T-helper 1 cell treated with Interleukin-12 subunit alpha and Interleukin-12 subunit beta and Interleukin-4 antibody, amounts not matched to agents 30 ng/mL and 1 ng/mL, for 36 hours (primary cell): ENCODE results near the gene LEMD1. TPM values are rescaled to one million over a fixed set of nuclear protein-coding genes. Genes with fewer than 3 reads are reported as not detected.
"Not testable (repeated sequence)": the region's sequence is repeated elsewhere in the genome, so short reads cannot be mapped to it uniquely, and the experiment has no call there.

ENCODE experiments used
- intact Hi-C: fragments of 100-400 bp; cut with micrococcal nuclease; formaldehyde crosslinking; loops from one replicate; pipeline ENCODE4 v1.15.1; 2024
- total RNA-seq: library from RNA; stranded (reverse); gene quantifications from 2 replicates; pipeline ENCODE4 v1.2.3, GENCODE V29; 2022

The LEMD1 gene
- total RNA-seq, 1 donor from 2014 or later = 1.7 TPM

DNA sequence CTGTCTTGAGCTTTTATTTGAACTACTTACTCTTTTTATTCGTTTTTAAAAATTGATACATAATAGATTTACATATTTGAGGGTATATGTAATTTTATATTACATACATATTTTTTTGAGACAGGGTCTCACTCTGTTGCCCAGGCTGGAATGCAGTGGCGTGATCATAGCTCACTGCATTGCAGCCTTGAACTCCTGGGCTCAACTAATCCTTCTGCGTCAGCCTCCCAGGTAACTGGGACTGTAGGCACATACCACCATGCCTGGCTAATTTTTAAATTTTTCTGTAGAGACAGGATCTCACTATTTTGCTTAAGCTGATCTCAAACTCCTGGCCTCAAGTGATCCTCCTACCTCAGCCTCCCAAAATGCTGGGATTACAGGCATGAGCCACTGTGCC lies 38.9 kb downstream of the LEMD1 start:
- intact Hi-C loops = not testable (repeated sequence)

DNA sequence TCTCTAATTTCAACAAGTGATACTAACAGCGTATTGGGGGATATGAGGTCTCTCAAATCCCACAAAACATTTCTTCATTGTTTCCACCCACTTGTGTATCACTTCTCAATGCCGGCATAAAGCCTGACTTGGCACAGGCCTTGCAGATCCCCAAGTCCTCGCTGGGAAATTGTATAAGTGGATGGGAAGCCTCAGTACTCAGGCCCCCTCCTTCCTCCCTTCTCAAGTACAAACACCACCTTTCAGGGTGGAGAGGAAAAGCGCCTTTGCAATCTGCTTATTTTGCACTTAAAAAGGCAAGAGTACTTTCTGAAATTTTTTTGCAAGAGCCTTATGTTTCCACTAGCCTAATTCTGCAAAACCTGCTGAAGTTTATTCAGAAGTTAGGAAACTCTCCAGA lies 39.3 kb downstream of the LEMD1 start:
- intact Hi-C loops = no loop called here

DNA sequence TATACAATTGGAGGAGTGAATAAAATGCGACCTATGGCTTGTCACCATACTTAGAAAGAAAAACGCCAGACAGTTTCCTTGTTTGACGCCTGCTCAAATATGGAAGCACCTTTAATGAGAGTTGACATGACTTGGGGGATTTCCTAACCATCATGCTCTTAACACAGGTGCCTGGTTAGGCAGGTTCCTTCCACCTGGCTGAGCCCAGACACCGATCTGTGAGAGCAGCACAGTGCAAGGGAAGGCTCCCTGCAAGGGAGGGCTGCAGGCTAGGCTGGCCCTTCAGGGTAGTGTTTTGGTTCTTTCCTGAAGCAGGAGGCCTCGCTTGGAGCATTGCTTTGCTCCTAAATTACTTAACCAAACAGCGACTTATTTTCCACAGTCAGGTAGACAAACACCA lies 40.6 kb downstream of the LEMD1 start:
- intact Hi-C loops = no loop called here

DNA sequence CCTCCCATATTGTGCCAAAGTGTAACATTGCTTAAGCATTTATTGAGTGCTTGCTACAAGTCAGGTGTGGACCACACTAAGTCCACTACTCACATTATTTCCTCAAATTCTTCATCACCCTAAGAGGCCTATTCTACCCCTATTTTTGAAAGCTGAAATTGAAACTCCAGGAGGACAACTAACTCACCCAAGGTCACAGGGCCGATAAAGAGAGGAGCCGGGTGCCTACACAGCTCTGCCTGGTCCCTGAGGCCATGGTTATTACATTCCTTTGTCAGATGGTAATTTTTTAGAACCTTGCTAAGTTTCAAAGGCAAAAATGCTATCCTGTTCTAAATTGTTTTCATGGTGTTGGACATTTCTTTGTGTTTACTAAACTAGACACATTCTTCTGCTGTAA lies 41.0 kb downstream of the LEMD1 start:
- intact Hi-C loops = no loop called here

DNA sequence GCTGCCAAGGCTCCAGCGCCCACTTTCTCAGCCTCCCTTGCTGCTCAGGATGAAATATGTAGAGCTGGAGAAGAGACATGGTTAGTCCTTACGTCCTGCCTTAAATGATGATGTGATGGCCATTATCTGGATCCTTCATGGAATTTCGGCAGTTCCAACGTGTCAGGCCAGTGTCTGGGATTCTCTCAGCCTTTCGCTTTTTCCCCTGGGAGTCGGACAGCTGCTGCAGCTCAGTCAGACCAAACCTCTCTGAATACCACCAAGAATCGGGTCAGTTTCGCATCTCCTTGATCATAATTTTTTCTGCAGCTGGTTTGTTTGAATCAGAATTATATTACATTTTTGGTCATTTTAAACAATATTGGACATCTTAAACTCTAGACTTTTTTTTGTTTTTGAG lies 42.8 kb downstream of the LEMD1 start:
- intact Hi-C loops = no loop called here

DNA sequence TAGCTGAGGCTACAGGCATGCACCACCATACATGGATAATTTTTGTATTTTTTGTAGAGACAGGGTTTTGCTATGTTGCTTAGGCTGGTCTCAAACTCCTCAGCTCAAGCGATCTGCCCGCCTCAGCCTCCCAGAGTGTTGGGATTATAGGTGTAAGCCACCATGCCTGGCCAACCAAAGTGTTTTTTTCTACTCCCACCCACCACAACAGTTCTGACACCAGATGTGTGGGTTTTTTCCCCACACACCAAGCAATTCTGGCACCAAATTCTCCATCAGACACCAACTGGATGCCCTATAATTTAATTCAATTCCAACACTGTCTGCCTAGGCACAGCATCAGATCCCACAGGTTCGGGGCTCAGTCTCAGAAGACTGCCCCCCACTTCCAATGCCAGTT lies 44.5 kb downstream of the LEMD1 start:
- intact Hi-C loops = no loop called here

DNA sequence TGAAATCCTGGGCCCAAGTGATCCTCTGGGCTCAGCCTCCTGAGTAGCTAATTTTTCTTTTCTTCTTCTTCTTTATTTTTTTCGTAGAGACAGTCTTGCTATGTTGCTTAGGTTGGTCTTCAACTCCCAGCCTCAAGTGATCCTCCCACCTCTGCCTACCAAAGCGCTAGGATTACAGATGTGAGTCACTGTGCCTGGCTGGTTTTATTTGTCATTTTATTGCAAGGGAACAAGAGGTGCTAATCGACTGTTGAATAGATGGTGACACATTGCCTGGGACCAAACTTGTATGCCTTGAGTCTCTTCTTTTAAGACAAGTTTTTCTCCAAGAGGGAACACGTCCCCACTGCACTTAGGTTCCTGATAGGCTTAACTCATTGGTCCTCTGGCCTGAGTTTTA lies 45.1 kb downstream of the LEMD1 start:
- intact Hi-C loops = no loop called here

DNA sequence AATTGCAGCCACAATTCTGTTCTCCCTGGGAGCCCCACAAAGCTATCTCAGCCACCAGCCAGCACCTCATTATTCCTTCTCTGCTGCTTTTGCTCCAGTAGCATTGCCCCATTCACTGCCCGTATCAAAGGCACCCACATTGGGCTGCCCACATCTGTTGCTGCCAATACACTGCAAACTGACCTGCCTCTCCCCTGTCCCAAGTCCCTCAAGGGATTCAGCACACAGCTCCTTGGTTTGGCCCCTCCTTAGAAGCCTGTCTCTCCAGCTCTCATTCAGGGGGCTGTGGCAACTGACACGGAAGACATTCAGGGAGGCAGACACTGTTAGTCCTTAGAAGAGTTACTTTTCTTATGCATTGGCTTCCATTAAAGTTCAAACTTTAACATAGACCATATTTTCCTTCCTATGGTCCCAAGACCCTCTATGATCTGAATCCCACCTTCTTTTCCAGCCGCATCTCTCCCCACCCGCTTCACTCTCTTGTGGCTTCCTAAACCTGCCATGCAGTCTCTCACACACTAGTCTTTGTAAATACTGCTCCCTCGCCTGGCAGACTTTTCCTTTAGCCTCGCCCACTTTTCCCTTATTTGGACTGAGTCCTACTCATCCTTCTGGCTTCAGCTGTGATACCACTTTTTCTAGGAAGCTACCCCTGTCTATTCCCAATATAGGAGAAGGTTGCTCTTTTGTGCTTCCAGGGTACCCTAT lies 45.9 kb downstream of the LEMD1 start:
- intact Hi-C loops = no loop called here

DNA sequence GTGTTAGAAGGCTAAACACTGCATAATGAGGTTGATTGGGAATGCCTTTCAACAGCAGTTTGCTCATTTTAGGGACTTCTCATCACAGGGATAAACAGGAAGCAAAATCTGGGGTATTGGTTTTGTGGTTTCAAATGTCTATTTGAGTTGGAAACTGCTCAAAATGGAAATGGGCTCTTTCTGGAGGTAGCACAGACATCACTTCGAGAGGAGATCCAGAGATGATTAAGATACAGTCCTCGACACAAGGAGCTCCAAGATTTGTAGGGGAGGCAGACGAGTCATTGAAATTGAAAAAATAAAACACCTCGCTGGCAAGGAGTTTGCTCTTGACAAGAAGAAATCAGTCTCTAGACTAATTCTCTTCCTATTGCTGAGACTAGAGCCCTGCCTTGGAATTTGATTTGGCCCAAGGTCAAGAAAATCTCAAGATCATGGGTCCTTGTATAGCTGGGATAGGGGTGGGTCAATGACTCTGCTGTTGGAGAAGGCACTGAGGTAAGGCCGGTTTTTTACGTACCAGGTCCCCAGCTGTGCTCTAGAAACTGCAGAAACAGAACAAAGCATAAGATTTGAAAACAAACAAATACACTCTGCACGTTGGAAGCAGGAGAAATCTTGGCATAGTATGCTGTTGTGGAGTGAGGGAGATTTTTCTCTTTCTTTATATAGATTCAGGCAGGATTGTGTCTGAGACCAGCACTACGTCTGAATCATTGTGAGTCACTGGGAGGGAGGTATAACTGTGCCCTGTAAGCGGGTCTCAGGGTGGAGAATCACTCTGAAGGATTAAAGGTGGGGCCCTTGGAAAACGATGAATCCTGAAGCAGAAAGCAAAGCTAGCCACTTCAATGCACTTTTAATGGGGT lies 47.4 kb downstream of the LEMD1 start:
- intact Hi-C loops = no loop called here

DNA sequence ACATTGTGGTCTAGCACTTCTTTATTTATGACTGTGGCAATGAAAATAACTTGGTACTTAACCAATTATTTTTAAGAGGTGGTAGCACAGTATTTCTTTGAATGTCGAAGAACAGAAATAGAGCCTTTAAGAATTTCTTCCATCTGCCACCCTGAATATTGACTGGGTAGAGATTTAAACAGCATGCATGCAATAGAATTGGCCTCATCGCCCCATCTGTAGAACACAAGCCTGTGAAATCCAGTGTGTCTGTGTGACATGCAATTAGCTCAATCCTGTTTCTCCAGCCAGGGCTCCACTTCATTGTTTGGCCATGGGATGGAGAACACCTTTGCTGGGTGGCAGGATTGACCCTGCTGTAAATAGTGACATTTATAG lies 48.1 kb downstream of the LEMD1 start:
- intact Hi-C loops = no loop called here

DNA sequence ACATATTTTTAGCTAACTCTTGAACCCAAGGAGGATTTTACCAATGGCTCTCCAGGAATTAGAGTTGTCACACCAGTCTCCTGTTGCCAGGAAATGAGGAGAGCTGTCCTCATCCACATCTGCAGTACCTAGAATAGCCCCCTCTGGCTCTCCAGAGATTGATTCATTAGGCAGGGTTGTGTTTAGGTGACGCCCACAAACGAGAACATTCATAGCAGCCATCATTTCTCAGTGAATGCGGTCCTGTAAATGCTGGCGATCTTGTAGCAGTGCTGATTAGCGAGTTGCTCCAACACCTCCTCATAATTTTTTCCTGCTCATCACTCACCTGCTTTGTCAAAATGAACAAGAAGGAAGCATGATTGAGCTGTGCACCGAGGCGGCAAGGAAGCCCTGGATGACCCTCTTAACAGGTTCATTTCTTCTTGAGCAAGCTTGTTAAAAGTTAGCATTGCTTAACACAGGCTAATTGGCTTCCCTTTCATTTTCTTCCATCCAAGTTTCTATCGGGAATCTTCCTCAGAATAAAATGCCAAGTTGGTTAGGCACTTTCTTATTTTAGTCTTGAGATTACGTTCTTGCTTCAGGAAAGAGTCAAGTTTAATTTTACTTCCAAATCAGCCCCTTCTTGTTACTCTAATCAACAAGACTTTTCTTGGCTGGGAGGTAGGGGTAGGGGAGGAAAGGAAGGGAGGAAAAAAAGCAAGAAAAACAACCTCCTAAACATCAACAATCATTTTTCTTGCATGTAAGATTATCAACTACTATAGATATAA lies 48.6 kb downstream of the LEMD1 start:
- intact Hi-C loops = no loop called here

DNA sequence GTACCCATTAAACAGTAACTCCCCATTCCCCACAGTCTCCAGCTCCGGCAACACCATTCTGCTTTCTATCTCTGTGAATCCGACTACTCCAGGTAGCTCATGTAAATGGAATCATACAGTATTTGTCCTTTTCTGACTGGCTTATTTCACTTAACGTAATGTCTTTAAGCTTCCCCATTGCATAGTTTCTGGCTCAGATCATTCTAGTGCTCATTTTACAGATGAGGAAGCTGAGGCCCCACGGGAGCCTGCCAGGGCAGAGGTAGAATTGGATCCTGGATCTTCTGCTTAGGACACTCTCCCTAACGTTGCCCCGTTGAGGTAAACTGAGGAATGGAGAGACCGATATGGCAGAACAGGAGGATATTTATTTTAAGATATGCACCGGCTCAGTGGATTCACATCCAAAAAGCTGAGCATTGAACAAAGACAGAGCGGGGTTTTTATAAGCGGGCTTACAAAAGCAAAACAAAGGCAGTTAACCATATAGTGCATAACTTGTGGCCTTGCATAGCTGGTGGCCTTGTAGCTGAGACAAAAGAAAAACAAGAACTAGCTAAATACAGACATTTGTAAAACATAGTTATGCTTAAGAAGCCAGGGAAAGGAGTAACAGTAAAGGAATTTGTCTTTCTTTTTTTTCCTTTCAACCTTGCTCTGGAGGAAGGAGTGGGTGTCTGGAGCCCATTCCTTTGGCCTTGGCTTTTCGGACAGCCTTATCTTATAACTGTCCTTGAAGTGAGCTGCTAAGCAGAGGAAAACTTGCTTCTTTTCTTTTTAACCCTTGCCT lies 49.8 kb downstream of the LEMD1 start:
- intact Hi-C loops = no loop called here

DNA sequence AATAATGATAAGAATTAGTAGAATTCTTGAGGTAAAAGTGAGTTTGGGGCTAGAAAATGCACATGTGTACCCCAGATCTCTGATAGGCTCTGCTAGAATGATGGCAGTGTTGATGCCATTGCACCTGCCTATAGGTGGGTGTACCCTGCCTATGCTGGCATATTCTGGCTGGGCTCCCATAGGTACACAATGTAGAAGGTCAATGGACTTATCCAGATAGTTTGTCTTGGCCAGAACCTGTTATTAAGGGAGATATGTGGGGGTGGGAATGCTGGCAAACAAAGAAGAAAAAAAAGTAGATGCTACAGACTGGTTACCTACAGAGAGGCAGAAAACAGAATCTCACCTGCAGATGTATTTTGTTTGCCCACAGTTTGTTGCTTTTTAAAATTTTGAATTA lies 51.1 kb downstream of the LEMD1 start:
- intact Hi-C loops = no loop called here

DNA sequence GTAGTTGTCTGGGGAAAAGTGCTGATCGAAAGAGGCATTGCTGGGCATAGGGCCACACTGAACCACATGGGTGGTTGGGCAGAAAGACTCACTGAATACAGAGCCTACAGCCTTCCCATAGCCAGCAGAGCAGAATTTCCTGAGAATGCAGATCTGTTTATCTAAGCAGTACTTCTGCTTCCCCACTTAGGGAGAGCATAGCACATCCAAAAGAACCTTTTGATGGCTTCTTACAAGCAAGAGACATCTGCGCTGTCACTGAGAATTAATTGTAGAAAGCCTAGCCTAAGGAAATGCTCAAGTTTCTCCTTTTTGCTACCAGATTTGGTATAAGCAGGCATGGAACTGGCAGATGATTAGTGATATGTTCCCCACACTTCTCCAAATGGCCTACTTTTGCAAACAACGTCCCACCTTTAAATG lies 52.1 kb downstream of the LEMD1 start:
- intact Hi-C loops = no loop called here

DNA sequence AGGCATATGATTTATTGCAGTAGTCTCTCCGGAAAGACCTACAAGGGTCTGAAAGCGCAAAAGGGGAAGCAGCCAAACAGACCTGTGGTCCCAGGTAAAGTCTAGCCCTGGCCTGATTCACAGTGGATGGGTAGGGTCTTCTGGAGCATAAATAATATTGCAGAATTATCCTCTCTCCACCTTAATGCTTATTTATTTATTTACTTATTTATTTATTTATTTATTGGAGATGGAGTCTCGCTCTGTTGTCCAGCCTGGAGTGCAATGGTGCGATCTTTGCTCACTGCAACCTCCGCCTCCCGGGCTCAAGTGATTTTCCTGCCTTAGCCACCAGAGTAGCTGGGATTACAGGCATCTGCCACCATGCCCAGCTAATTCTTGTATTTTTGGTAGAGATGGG lies 53.4 kb downstream of the LEMD1 start:
- intact Hi-C loops = no loop called here

DNA sequence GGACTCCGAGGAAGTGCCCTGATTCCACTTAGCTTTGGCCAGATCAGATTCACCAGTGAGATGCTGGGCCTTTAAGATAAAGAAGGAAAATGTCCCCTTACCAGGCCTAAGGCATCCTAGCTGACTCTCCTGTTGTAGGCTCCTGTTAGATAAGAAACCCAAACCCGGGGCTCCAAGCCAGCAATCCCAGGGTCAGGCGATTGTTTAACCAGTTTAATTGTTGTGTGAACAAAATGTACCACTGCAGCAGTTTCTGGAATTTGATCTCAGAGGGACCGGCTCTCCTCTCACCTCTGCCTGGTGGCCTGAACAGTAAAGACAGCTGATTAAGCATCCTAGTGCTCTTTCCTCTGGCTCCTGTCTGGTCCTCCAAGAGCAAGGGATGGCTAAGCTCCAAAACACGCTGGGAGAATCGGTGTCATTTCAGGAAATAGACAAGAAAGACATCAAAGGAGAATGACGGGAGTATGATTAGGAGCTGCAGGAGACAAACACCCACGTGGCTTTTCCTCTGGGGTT lies 55.9 kb downstream of the LEMD1 start:
- intact Hi-C loops = no loop called here

DNA sequence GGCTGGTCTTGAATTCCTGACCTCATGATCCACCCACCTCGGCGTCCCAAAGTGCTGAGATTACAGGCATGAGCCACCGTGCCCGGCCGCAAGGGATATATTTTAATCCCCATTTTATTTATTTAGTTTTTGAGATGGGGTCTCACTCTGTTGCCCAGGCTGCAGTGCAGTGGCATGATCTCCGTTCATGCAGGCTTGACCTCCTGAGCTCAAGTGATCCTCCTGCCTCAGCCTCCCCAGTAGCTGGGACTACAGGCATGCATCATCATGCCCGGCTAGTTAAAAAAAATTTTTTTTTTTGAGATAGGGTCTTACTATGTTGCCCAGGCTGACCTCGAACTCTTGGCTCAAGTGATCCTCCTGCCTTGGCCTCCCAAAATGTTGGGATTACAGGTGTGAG lies 56.8 kb downstream of the LEMD1 start:
- intact Hi-C loops = not testable (repeated sequence)

DNA sequence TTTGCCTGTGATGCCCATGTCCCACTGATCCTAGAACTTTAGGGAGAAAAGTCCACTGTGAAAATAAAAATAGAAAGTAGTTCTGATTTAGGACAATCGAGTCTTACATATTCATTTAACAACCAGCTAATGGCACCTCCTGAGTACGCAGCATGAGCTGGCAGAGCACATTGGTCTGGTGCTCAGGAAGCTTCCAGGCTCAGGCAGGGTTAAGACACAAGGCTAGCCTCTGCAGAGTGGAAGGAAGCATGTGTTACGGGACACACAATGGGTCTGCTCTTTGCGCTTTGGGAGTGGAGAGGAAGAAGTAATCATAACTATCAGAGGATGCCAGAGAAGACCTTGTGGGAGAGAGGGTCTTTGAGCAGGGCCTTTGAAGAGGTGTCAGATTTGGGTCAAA lies 61.0 kb downstream of the LEMD1 start:
- intact Hi-C loops = no loop called here

DNA sequence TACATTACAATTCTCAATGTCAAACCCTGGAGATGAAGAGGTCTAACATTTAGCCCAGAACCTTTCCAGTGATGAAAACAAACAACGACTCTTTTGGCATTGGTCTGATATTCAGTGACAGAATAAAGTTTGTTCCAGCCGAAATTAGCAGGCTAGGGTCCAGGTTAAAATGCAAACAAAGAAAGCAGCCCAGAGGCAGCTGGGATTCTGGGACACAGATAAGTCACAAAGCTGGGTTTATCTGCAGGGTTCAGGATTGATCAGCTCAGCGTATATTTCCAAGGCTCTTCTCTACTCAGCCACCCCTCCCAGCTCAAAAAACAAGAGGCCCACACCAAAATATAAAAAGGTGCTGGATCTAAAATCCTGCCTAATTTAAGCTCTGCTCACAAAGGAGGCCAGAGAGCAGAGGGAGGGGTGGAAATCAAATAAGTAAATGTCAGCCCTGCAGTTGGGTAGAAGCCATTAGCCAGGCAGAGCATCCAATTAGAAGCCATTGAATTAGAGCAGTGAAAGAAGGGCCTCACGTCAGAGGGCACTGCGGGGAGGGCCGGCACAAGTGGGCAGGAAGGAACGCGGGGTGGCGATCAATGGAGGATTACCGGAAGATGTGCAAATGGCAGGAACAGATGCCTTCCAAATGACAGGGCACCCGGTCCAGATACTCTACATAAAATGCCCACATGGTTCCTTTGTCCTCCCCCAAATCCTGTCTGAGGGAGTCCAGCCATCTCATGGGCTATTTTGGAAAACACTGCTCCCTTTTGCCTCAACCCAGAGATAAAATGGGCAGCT lies 61.9 kb downstream of the LEMD1 start:
- intact Hi-C loops = no loop called here

DNA sequence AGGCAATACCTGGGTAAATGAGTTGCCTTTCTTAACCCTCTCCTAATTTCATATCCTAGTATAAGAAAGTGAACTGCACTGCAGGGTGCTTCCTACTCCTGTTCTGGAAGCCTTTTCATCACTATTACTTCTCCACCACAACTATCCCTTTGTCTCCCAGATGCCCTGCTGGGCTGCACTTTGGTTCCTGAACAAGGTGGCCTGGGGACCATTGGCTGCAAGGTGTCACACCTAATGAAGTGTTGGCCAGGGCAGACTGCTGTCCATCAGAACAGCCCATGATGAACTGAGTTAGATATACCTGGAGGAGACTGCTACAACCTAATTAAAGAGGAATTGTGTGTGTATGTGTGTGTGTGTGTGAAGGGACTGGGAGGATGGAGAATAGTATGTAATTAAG lies 63.3 kb downstream of the LEMD1 start:
- intact Hi-C loops = no loop called here
